ENCODE data around the gene UBB.
"Not testable (repeated sequence)": the region's sequence is repeated elsewhere in the genome, so short reads cannot be mapped to it uniquely, and the experiment has no call there.

The UBB gene

GRCh38 chr17:16378636-16379282 lies 2.1 kb upstream of the UBB start:
- DNase-seq, result no peak

DNA sequence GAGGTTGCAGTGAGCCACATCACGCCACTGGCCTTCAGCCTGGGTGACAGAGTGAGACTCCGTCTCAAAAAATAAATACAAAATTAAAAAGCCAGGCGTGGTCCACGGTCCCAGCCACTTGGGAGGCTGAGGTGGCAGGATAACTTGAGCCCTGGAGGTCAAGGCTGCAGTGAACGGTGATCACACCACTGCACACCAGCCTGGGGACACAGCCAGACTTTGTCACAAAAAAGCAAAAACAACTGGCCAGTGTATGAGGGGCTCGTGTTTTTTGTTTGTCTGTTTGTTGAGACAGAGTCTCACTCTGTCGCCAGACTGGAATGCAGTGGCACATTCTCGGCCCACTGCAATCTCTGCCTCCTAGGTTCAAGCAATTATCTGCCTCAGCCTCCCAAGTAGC lies 1.2 kb upstream of the UBB start:
- no peak for DNase-seq

DNA sequence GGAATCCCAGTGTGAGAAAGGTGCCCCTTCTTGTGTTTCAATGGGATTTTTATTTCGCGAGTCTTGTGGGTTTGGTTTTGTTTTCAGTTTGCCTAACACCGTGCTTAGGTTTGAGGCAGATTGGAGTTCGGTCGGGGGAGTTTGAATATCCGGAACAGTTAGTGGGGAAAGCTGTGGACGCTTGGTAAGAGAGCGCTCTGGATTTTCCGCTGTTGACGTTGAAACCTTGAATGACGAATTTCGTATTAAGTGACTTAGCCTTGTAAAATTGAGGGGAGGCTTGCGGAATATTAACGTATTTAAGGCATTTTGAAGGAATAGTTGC lies 567 bp downstream of the UBB start:
- DNase-seq, result peak; percentile 53

GRCh38 chr17:16383216-16383615 lies 2.3 kb downstream of the UBB start:
- DNase-seq, result no peak

GRCh38 chr17:16383772-16384287 lies 2.9 kb downstream of the UBB start:
- DNase-seq, result no peak

- no peak for DNase-seq
Observed at GRCh38 chr17:16384557-16384956, 3.7 kb downstream of the UBB start.

DNA sequence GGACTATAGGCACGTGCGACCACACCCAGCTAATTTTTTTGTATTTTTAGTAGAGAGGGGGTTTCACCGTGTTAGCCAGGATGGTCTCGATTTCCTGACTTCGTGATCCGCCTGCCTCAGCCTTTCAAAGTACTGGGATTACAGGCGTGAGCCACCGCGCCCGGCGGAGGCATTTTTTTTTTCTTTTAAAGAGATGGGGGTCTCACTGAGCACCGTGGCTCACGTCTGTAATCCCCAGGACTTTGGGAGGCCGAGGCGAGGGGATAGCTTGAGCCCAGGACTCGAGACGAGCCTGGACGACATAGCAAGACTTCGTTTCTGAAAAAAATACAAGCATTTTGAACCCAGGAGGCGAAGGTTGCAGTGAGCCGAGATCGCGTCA lies 5.2 kb downstream of the UBB start:
- not testable (repeated sequence) for DNase-seq

- no peak for DNase-seq
Observed at GRCh38 chr17:16391451-16391850, 10.6 kb downstream of the UBB start.

- DNase-seq, result not testable (repeated sequence)
Observed at GRCh38 chr17:16392491-16392890, 11.6 kb downstream of the UBB start.

GRCh38 chr17:16395887-16396286 lies 15.0 kb downstream of the UBB start:
- DNase-seq, result not testable (repeated sequence)

DNA sequence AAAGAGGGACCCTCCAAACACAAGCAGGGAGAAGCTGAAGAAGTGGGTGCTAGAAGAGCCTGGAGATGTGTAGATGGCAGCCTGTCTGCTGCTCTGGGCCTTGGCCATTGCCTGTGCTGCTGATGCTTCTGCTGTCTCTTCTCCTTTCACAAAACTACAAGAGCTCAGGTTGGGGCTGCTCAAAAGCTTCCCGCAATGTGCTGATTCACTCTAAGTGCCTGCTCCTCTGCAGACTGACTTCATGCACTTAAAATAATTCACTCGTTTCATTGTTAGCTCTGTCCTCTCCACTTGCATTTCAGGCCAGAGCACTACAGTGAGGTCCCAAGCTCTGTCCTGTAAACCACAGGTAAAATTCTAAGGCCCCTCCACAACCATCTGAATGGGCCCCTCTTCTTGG lies 15.8 kb downstream of the UBB start:
- not testable (repeated sequence) for DNase-seq

DNA sequence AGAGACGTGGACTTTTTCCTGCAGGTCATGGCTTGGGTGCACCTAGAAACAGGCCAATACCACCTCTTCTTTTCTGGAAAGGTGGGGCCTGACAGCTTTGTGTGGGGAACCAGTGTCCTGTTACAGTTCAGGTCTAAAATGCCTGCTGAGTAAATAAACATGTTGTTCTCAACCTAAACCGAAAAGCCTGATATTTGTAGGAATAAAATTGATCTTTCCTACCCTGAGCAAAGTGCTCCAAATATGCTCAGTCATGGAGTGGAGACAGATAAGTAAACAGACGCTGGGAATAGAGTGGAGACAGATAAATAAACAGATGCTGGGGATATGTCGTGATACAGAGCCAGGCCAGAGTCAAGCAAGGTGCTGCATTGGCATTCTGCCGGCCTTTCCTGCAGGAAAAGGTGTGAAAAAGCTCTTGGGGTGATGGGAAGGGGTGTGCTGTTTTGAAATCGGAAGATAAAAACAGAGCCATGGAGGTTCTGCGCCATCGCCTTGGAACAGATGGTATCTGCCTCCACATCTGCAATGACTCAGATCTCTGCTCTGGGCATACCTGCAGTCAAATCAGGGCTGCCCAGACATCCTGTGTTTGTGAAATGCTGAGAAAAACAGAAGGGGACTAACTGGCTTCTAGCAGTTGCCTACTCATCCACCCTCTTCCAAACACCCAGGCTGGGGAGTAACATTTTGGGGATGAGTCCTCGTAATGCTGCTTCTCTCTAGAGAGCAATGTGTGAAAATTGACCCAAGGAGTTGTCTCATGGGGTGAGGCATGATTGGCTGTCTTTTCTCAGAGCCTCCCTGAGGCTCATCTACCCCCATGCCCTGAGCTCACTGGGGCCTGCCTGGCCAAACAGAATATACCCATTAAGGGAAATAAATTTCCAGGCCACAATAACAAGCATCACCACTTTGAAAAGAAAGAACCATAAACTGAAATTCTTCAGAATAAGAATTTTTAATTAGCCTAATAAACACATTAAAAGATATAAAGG lies 17.7 kb downstream of the UBB start:
- no peak for DNase-seq

- DNase-seq, result not testable (repeated sequence)
Observed at GRCh38 chr17:16403847-16404246, 23.0 kb downstream of the UBB start.

DNA sequence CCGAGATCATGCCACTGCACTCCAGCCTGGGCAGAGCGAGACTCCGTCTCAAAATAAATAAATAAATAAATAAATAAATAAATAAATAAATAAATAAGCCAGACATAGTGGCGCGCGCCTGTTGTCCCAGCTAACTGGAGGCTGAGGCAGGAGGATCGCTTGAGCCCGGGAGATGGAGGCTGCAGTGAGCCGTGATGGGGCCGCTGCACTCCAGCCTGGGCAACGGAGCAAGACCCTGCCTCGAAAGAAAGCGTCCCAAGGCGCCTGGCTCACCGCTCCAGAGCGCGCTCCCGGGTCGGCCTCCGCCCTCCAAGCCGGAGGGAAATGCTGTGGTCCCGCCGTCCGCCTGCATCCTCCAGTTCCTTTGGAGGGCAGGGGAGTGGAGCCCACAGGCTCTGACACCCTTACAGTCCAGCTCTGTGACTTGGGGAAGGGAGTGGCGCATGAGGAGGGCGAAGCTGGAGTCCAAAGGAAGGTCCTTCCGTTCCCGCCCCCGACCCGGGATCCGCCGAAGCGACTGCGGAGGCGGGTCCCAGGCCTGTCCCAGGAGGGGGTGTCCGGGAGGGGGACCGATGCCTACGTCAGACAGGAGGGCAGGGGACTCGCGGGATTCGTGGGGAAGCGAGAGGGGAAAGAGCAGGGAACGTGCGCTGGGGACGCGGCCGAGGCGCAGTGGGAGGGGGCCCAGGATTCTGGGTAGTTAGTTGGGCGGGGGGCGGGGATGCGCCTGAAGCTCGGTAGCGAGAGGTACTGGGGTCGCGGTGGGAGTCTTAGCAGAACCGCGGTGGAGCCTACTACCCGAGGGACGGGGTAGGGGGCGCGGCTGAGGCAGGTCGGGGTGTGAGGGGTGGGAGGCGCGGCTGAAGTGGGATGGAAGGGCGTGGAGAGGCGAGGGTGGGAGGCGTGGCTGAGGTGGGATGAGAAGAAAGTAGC lies 26.1 kb downstream of the UBB start:
- no peak for DNase-seq

- DNase-seq, result no peak
Observed at GRCh38 chr17:16407911-16408588, 27.2 kb downstream of the UBB start.

GRCh38 chr17:16415031-16415924 lies 34.4 kb downstream of the UBB start, which contains the start of gene TRPV2:
TRPV2 (plus strand) TSS chr17:16415571; CDS start chr17:16417669, 2,098 bp downstream.
- peak; percentile 54 for DNase-seq

DNA sequence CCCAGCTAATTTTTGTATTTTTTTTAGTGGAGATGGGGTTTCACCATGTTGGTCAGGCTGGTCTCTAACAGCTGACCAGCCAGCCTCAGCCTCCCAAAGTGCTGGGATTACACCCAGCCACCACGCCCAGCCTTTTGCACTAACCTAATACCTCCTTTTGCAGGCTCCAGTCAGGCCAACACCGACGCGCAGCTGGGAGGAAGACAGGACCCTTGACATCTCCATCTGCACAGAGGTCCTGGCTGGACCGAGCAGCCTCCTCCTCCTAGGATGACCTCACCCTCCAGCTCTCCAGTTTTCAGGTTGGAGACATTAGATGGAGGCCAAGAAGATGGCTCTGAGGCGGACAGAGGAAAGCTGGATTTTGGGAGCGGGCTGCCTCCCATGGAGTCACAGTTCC lies 36.5 kb downstream of the UBB start:
- no peak for DNase-seq

DNA sequence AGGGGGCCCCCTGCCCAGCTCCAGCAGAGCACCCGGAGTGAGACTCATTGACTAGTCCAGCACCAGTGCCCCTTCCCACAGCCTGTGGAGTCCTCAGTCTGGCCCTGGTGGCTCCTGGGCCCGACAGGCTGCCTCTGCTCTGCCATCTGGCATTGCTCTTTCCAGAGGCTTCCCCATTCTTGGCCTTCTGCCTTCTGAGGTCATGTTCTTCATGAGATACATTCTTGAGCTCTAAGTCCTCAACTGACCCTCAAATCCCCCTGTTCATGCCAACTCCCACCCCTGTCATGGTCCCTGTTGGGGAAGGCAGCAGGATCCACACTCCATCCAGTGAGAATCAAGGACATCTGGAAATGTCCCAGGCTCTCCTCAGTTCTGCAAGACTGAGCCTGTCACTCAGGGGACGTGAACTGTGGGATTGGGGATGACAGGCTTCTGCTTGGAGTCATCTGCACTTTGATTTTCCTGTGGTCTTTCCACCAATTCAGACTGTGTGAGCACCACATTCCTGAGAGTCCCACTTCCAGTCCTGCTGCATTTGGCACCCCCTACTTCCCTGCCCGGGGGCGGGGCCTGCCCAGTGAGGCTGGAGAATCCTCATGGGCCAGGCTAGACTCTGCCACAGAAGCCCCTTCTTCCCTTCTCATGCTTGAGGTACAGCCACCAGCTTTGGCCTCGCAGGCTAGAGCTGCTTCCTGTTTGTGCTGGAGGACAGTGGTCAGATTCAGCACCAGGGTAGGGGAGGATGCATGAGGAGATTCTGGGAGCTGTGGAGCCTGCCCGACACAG lies 37.2 kb downstream of the UBB start:
- DNase-seq, result no peak

- no peak for DNase-seq
Observed at GRCh38 chr17:16418685-16419068, 37.8 kb downstream of the UBB start.

Measured in activated naive CD4-positive, alpha-beta T cell treated with Interleukin-2 at 50 U/mL for 16 hours (primary cell).